ENCODE data around the gene PLEKHF1. TPM values are rescaled to one million over a fixed set of nuclear protein-coding genes. Genes with fewer than 3 reads are reported as not detected.

PLEKHF1 gene
- total and polyA plus RNA-seq, 2 donors (not counting 1 experiment from before 2014, with no cell fraction given) = 5.5 to 9.8 TPM

- Histone ChIP-seq H3K4me3 (ENCODE audit: control extremely low read depth in 1 of 5, extremely low read depth in 1 of 5, insufficient read depth in 1 of 5, low read depth in 2 of 5, low read length in 4 of 5) (no peak overlapping the region), H3K4me2 (replicated peaks; ENCODE audit: low read depth, low read length, poor library complexity, severe bottlenecking) (no peak overlapping the region), H3K36me3 (replicated peaks in 1 of 2; ENCODE audit: control extremely low read depth in 1 of 2, control insufficient read depth in 1 of 2, extremely low read depth in 1 of 2, insufficient read depth in 2 of 2, low read length in 1 of 2) (no peaks in the 10 kb centered on the region), H3K79me2 (ENCODE audit: control insufficient read depth, insufficient read depth, low read length) (no peaks in the 10 kb centered on the region), H3K9me3 (ENCODE audit: control extremely low read depth in 1 of 3, control insufficient read depth in 2 of 3, insufficient read depth in 1 of 3, low read length in 2 of 3) (no peaks in the 10 kb centered on the region), H3K27me3 (replicated peaks in 1 of 4; ENCODE audit: control extremely low read depth in 1 of 4, control insufficient read depth in 3 of 4, insufficient read depth in 4 of 4, low read length in 3 of 4) (peaks cover 0 to 12% (median 0%) of the 10 kb centered on the region in 4 experiments), H2AFZ (ENCODE audit: insufficient read depth, low read depth, low read length, poor library complexity, severe bottlenecking) (no peak overlapping the region), H4K20me1 (ENCODE audit: control insufficient read depth, insufficient read depth, low read length, poor library complexity, severe bottlenecking) (no peaks in the 10 kb centered on the region), H3K4me1 (ENCODE audit: control insufficient read depth in 2 of 2, insufficient read depth in 2 of 2, low read length in 2 of 2) (peaks cover 3 to 24% of the 10 kb centered on the region in 2 donors), H3K9ac (ENCODE audit: low read length) (no peak overlapping the region), H3K27ac (ENCODE audit: low read length in 2 of 2) (no peak overlapping the region)
- 84% methylated on average over 18 of the region's 18 CpGs for WGBS (ENCODE audit: insufficient coverage)
- intact Hi-C loops (cut with micrococcal nuclease) = no loop called here
- Mint-ChIP-seq H3K4me1 (peaks cover 20% of the 10 kb centered on the region), H3K4me3 (no peak overlapping the region), H3K9me3 (ENCODE audit: insufficient read depth) (no peaks in the 10 kb centered on the region), H3K27me3 (peaks cover 15% of the 10 kb centered on the region), H3K27ac (no peak overlapping the region)
- DNase-seq (no peak), ATAC-seq (ENCODE audit: low read depth) (no peak)
- CTCF ChIA-PET = interaction anchor here (0.6 to 2.3 kb wide), 5 partner anchors 12 to 360 kb away, joined by 3 to 8 read pairs (median 3); partner anchors contain the start of gene POP4
- POLR2A ChIA-PET = no interaction called here
- TF ChIP-seq CTCF (IDR thresholded peaks at IDR 0.05) (no peak), EZH2 (IDR thresholded peaks at IDR 0.05; ENCODE audit: borderline replicate concordance, insufficient read depth, low read depth, low read length, poor library complexity, severe bottlenecking) (no peak)
Observed at GRCh38 chr19:29623726-29624488, 41.4 kb upstream of the PLEKHF1 start.

- H3K36me3 ChIP-seq (replicated peaks in 1 of 2; ENCODE audit: control extremely low read depth in 1 of 2, control insufficient read depth in 1 of 2, extremely low read depth in 1 of 2, insufficient read depth in 2 of 2, low read length in 1 of 2) = no peaks in the 10 kb centered on the region
- H3K4me3 ChIP-seq (ENCODE audit: control extremely low read depth in 1 of 5, extremely low read depth in 1 of 5, insufficient read depth in 1 of 5, low read depth in 2 of 5, low read length in 4 of 5) = no peak overlapping the region
- intact Hi-C loops (cut with micrococcal nuclease) = no loop called here
- H3K79me2 ChIP-seq (ENCODE audit: control insufficient read depth, insufficient read depth, low read length) = no peaks in the 10 kb centered on the region
- H2AFZ ChIP-seq (ENCODE audit: insufficient read depth, low read depth, low read length, poor library complexity, severe bottlenecking) = no peak overlapping the region
- 92% methylated on average over 2 of the region's 6 CpGs for WGBS (ENCODE audit: insufficient coverage)
- DNase-seq = no peak
- Mint-ChIP-seq H3K4me3 (no peak overlapping the region), H3K4me1 (peaks cover 20% of the 10 kb centered on the region), H3K27me3 (peaks cover 15% of the 10 kb centered on the region), H3K27ac (no peak overlapping the region), H3K9me3 (ENCODE audit: insufficient read depth) (no peaks in the 10 kb centered on the region)
- H3K4me2 ChIP-seq (replicated peaks; ENCODE audit: low read depth, low read length, poor library complexity, severe bottlenecking) = no peak overlapping the region
- ChIA-PET POLR2A (no interaction called here), CTCF (interaction anchor here (0.6 to 2.3 kb wide), 3 partner anchors 13 to 92 kb away, joined by 3 to 8 read pairs (median 7); no protein-coding TSS in a partner anchor)
- no peaks in the 10 kb centered on the region for H3K9me3 ChIP-seq (ENCODE audit: control extremely low read depth in 1 of 3, control insufficient read depth in 2 of 3, insufficient read depth in 1 of 3, low read length in 2 of 3)
- peaks cover 0 to 12% (median 0%) of the 10 kb centered on the region in 4 experiments for H3K27me3 ChIP-seq (replicated peaks in 1 of 4; ENCODE audit: control extremely low read depth in 1 of 4, control insufficient read depth in 3 of 4, insufficient read depth in 4 of 4, low read length in 3 of 4)
- no peak overlapping the region for H3K9ac ChIP-seq (ENCODE audit: low read length)
- TF ChIP-seq EZH2 (IDR thresholded peaks at IDR 0.05; ENCODE audit: borderline replicate concordance, insufficient read depth, low read depth, low read length, poor library complexity, severe bottlenecking) (no peak), CTCF (IDR thresholded peaks at IDR 0.05) (no peak)
- peaks cover 3 to 24% of the 10 kb centered on the region in 2 donors for H3K4me1 ChIP-seq (ENCODE audit: control insufficient read depth in 2 of 2, insufficient read depth in 2 of 2, low read length in 2 of 2)
- H4K20me1 ChIP-seq (ENCODE audit: control insufficient read depth, insufficient read depth, low read length, poor library complexity, severe bottlenecking) = no peaks in the 10 kb centered on the region
- no peak overlapping the region for H3K27ac ChIP-seq (ENCODE audit: low read length in 2 of 2)
- no peak for ATAC-seq (ENCODE audit: low read depth)
Observed at GRCh38 chr19:29624489-29625185, 40.6 kb upstream of the PLEKHF1 start.
